Activated T-cell treated with anti-CD3 and anti-CD28 coated beads, Interleukin-2, amount 50 U/mL, for 24 hours (primary cell): Measurements from ENCODE around the gene DAB1.

ENCODE experiments used
- DNase-seq: peaks from one replicate; pipeline ENCODE4 v3.0.0-alpha.2; 2020
- H3K27ac Mint-ChIP-seq: 2 replicates; pipeline ENCODE4 v1.8.0; 2020; ENCODE audit warnings: mild to moderate bottlenecking, mixed read lengths
- H3K27me3 Mint-ChIP-seq: 2 replicates; pipeline ENCODE4 v1.8.0; 2020; ENCODE audit warnings: mixed read lengths
- H3K36me3 Mint-ChIP-seq: 2 replicates; pipeline ENCODE4 v1.8.0; 2020; ENCODE audit warnings: low read depth, mixed read lengths
- H3K4me1 Mint-ChIP-seq: 2 replicates; pipeline ENCODE4 v1.8.0; 2020; ENCODE audit warnings: low read depth, mixed read lengths
- H3K4me3 Mint-ChIP-seq: 2 replicates; pipeline ENCODE4 v1.8.0; 2020; ENCODE audit warnings: mild to moderate bottlenecking, moderate library complexity, mixed read lengths
- H3K9me3 Mint-ChIP-seq: 2 replicates; pipeline ENCODE4 v1.8.0; 2020; ENCODE audit warnings: mixed read lengths

DAB1 gene

DNA sequence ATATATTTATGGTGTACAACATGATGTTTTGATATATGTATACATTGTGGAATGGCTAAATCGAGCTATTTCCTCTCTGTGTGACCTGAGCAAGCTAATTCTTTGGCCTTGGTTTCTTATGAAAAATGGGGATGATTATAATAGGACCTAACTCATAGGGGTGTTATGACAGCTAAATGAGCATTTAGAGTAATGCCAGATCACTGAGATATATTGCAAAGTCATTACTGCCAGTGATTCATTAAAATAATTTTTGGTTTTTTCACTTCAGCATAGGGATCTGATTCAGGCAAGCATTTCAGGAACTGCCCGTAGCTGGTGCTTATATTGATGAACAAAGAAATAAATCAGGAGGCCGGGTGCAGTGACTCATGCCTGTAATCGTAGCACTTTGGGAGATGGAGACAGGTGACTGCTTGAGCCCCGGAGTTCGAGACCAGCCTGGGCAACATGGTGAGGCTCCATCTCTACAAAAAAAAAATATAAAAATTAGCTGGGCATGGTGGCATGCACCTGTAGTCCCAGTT lies 30.7 kb downstream of the DAB1 start:
- Mint-ChIP-seq H3K27me3 (peaks cover 5% of the 10 kb centered on the region), H3K36me3 (no peaks in the 10 kb centered on the region), H3K27ac (no peak overlapping the region), H3K9me3 (no peaks in the 10 kb centered on the region), H3K4me3 (no peak overlapping the region), H3K4me1 (no peaks in the 10 kb centered on the region)
- no peak for DNase-seq

DNA sequence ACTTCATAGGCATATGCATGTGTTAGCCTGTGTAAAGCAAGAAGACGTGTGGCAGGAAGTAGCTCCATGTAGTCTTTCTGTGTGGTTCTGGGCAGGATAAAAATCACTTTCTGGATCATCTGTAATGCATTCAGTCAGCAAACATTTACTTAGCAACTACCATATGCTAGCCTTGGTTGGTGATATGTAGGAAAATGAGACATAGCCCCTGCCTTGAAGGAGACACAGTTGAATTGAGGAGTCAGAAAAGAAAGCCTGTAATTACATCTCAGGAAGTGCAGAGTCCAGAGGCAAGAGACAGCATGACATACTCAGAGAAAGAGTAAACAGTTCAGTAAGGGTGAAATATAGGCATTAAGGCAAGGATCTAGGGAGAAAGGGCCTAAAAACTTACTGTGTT lies 38.5 kb downstream of the DAB1 start:
- no peak overlapping the region for H3K4me3 Mint-ChIP-seq
- no peaks in the 10 kb centered on the region for H3K9me3 Mint-ChIP-seq
- H3K27me3 Mint-ChIP-seq, result peaks cover 2% of the 10 kb centered on the region

DNA sequence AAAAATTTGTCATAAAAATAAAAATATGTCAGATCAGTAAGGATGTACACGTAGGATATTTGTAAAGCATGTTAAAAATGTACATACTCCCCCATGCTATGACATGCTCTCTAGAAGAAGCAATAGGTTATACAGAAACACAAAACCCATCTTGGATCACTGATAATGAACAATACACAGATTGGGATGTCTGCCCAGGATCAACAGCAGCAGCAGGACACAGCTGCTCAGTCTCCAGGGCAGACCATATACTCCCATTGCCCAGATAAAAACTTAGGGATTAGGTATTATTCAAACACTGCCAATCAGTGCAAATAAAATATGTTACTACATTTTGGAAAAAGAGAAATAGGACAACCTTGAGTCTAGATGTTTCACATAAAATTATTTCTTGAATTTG lies 39.0 kb downstream of the DAB1 start:
- no peak overlapping the region for H3K4me3 Mint-ChIP-seq
- no peak for DNase-seq
- no peak overlapping the region for H3K27ac Mint-ChIP-seq
- H3K27me3 Mint-ChIP-seq, result peaks cover 2% of the 10 kb centered on the region
- no peaks in the 10 kb centered on the region for H3K9me3 Mint-ChIP-seq
- H3K4me1 Mint-ChIP-seq, result no peaks in the 10 kb centered on the region
- no peaks in the 10 kb centered on the region for H3K36me3 Mint-ChIP-seq

More for the DNA sequence above, 38.5 kb downstream of the DAB1 start:
- Mint-ChIP-seq H3K36me3 (no peaks in the 10 kb centered on the region), H3K4me1 (no peaks in the 10 kb centered on the region), H3K27ac (no peak overlapping the region)
- no peak for DNase-seq

DNA sequence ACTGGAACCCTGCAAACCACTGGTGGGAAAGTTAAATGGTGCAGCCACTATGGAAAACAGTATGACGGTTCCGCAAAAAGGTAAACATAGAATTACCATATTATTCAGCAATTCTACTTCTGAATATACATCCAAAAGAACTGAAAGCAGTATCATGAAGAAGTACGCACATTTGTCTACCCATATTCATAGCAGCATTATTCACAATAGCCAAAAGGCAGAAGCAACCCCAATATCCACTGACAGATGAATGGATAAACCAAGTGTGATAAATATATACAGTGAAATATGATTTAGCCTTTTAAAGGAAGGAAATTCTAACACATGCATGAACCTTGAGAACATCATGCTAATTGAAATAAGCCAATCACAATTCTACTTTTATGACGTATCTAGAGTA lies 39.6 kb downstream of the DAB1 start:
- no peaks in the 10 kb centered on the region for H3K36me3 Mint-ChIP-seq
- H3K27me3 Mint-ChIP-seq, result peaks cover 5% of the 10 kb centered on the region
- H3K4me3 Mint-ChIP-seq, result no peak overlapping the region
- DNase-seq, result no peak
- no peaks in the 10 kb centered on the region for H3K9me3 Mint-ChIP-seq
- H3K27ac Mint-ChIP-seq, result no peak overlapping the region
- H3K4me1 Mint-ChIP-seq, result no peaks in the 10 kb centered on the region

DNA sequence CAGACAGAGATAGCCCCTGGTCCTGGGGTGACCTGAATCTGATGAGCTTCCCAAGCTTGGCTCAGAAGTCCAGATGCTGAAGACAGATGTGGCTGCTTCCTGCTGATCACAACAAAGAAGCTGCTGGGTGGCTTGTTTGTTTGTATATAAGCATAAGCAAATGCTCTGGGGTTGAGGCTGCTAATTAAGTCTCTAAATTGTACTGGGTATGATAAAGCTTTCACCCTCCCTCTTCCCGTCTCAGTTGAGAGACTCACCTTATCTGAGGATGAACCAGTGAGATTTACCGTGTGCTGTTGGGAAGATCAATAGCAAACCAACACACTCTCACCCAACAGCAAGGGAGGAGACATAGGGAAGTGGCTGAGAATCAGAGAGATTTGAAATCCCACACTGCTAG lies 42.0 kb downstream of the DAB1 start:
- Mint-ChIP-seq H3K27me3 (peaks cover 9% of the 10 kb centered on the region), H3K9me3 (no peaks in the 10 kb centered on the region)

DNA sequence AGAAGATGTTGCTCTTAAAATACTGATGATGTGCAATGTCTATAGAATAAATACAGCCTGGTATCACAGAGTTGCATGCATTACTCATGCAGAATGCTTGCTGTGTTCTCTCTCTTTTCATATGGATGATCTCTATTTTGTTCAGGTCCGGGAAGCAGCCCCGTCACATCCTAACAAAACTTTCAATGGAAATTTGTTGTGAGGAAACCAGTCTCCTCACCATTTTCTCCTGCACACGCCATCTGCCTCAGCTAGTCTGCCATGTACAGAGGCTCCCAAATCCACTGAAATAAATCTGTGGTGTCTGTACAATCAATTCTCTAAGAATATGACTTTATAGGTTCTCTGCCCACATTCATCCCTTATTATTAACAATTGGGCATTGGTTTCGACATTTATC lies 42.4 kb downstream of the DAB1 start:
- H3K4me3 Mint-ChIP-seq, result no peak overlapping the region
- H3K27me3 Mint-ChIP-seq, result peaks cover 9% of the 10 kb centered on the region
- no peaks in the 10 kb centered on the region for H3K9me3 Mint-ChIP-seq
- no peak overlapping the region for H3K27ac Mint-ChIP-seq
- no peaks in the 10 kb centered on the region for H3K4me1 Mint-ChIP-seq
- H3K36me3 Mint-ChIP-seq, result no peaks in the 10 kb centered on the region
- no peak for DNase-seq

More for the DNA sequence above, 42.0 kb downstream of the DAB1 start:
- no peak for DNase-seq
- H3K4me1 Mint-ChIP-seq, result no peaks in the 10 kb centered on the region
- H3K27ac Mint-ChIP-seq, result no peak overlapping the region
- no peaks in the 10 kb centered on the region for H3K36me3 Mint-ChIP-seq
- no peak overlapping the region for H3K4me3 Mint-ChIP-seq

DNA sequence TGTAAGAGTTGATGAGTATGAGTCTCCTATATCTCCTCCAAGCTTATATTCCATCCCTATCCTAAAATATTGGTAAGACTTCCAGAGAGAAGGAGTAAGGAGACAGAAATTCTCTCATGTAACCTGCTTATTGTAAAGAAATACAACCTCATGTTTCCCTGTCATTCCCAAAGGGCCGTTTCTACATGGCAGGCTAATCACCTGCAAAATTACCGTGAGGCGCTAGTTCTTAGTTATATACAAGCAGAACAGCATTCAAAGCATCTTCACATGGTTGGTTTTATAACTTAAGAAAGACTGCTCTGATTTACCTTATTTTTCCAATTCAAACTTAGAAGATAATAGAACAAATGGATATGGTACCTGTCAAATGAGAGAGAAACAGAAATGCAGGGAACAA lies 42.9 kb downstream of the DAB1 start:
- no peaks in the 10 kb centered on the region for H3K4me1 Mint-ChIP-seq
- H3K36me3 Mint-ChIP-seq, result no peaks in the 10 kb centered on the region
- H3K27ac Mint-ChIP-seq, result no peak overlapping the region
- no peaks in the 10 kb centered on the region for H3K9me3 Mint-ChIP-seq
- no peak for DNase-seq
- no peak overlapping the region for H3K4me3 Mint-ChIP-seq
- H3K27me3 Mint-ChIP-seq, result peaks cover 10% of the 10 kb centered on the region

DNA sequence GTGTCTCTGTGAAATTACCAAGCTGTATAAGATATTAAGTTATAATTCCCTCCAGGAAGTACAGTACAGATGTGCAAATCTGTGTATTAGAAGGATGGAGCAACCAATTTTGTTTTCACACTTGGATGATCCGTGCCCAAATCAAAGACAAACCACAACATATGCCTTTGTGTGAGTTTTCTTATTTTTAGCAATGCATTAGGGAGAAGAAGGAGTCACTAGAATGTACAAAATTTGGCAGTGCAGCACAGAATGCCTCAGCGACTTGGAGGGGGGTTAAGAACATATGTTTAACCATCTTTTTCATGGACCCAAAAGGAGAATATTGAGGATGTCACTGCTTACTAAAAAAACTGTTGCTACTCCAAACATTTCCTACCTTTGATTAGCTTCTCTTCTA lies 45.3 kb downstream of the DAB1 start:
- Mint-ChIP-seq H3K36me3 (no peaks in the 10 kb centered on the region), H3K27me3 (peaks cover 13% of the 10 kb centered on the region), H3K9me3 (no peaks in the 10 kb centered on the region)

DNA sequence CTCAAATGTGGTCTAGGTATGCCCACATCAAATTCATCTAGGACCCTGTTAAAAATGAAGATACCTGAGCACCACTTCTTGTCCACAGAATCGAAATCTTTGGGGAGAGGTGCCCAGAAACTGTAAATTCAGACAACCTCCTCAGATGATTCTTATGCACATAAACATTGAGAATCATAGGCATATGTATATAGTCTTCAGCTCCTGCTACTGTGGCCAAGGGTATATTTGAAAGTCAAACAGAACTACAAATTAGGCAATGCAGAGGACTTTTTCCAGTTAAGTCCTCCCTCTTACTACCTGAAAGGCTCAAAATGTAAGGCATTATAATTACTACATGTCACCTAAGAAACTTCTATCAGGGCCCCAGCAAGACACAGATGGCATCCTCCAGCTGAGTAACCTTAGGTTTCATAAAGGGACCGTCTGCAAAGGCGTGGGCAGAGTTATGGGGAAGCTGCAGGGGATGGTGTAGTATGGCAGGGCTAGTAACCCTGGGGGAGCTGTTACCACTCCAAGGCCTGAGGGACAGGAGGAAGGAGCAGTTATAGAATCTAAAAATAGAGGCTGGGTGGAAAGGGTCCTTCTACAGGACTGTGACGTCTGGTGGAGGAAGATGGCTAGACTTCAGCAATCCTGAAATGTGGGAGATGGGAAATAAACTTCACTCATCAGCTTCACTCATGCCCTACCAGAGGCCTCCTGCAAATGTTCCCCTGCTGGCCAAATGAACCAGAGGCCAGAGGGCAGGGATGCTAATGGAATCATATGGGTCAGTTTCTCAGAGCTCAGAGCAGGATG lies 46.3 kb downstream of the DAB1 start:
- H3K9me3 Mint-ChIP-seq, result no peaks in the 10 kb centered on the region
- no peaks in the 10 kb centered on the region for H3K4me1 Mint-ChIP-seq
- H3K27me3 Mint-ChIP-seq, result peaks cover 13% of the 10 kb centered on the region
- DNase-seq, result no peak
- no peak overlapping the region for H3K4me3 Mint-ChIP-seq
- no peak overlapping the region for H3K27ac Mint-ChIP-seq
- no peaks in the 10 kb centered on the region for H3K36me3 Mint-ChIP-seq

More for the DNA sequence above, 45.3 kb downstream of the DAB1 start:
- no peak for DNase-seq
- Mint-ChIP-seq H3K4me3 (no peak overlapping the region), H3K4me1 (no peaks in the 10 kb centered on the region), H3K27ac (no peak overlapping the region)

DNA sequence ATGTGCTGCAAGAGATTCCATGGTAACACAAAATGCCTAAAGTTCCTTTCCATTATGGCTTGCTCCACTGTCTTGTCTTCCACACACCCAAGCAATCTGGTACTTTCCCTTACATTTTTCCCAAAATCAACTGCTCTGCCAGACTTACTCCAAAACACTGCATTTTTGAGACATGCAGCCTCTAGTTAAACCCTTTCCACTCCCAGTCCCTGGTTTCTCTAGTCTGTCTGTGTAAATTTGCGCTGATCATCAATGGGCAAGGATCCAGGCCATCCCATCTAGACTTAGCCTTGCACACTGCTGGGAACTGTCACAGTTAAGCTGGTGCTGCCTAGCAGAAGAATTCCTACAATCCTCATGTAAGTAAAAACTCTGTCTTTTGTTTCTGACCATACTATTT lies 47.8 kb downstream of the DAB1 start:
- DNase-seq, result no peak
- no peak overlapping the region for H3K27ac Mint-ChIP-seq
- H3K36me3 Mint-ChIP-seq, result no peaks in the 10 kb centered on the region
- H3K4me1 Mint-ChIP-seq, result no peaks in the 10 kb centered on the region
- H3K27me3 Mint-ChIP-seq, result peaks cover 13% of the 10 kb centered on the region
- H3K9me3 Mint-ChIP-seq, result no peaks in the 10 kb centered on the region
- no peak overlapping the region for H3K4me3 Mint-ChIP-seq

DNA sequence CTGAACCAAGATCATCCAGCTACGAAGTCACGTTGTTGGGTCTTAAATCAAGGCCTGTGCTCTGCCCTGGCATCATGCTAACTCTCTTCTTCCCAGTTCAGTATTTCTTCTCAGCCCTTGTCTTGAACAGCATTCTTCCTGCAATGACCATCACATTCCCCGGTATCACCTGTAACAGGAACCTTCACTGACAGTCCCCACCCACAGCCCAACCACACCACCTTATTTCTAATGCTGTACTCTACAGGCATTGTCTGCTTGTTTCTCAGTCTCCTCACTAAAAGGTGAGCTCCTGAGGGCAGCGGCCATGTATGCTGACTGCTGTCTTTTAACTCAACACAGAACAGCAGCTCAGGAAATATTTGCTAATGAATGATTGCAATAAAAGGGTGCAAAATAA lies 54.0 kb downstream of the DAB1 start:
- H3K36me3 Mint-ChIP-seq, result no peaks in the 10 kb centered on the region

DNA sequence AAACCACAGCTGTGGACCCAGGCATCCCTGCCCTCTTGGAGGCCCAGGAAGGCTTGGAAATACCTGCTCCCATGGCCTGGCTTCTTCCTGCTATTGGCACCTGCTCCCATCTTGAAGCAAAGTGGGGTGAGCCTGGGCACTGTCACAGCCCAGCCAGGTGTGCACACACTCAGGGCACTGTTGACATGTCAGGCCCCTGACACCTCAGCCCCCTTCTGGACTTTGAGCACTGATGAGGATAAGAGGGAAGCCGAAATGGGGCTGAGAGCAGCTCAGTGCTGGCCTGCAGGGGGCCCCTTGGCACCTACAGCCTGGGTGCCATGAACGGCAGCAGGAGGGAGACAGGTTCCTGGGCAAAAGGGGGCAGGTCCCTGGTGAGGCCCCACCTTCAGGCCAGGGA lies 55.9 kb downstream of the DAB1 start:
- peaks cover 6% of the 10 kb centered on the region for H3K9me3 Mint-ChIP-seq

More for the DNA sequence above, 54.0 kb downstream of the DAB1 start:
- Mint-ChIP-seq H3K4me1 (no peaks in the 10 kb centered on the region), H3K9me3 (peaks cover 6% of the 10 kb centered on the region), H3K4me3 (no peak overlapping the region), H3K27ac (no peak overlapping the region), H3K27me3 (no peaks in the 10 kb centered on the region)
- no peak for DNase-seq

DNA sequence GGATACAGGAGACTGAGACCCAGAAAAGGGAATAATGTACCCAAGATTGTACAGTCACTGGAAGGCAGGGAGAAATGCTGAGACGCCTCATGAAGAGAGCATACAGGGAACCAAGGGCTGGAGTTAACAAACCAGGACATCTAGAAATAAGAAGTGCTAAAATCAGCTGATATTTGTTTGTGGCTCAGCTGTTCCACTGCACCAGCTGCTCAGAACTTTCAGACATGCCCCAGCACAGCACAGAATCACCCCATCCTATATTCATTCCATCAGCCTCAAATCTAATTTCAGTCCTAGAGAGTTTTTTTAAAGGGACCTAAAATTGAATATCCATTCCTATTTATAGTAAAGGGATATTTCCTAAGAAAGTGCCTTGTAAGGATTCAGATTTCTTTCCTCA lies 60.2 kb downstream of the DAB1 start:
- Mint-ChIP-seq H3K27me3 (peaks cover 3% of the 10 kb centered on the region), H3K4me3 (no peak overlapping the region), H3K9me3 (peaks cover 2% of the 10 kb centered on the region), H3K36me3 (no peaks in the 10 kb centered on the region), H3K4me1 (no peaks in the 10 kb centered on the region), H3K27ac (no peak overlapping the region)
- DNase-seq, result no peak

More for the DNA sequence above, 55.9 kb downstream of the DAB1 start:
- no peak for DNase-seq
- no peaks in the 10 kb centered on the region for H3K36me3 Mint-ChIP-seq
- H3K4me1 Mint-ChIP-seq, result no peaks in the 10 kb centered on the region
- H3K4me3 Mint-ChIP-seq, result no peak overlapping the region
- no peak overlapping the region for H3K27ac Mint-ChIP-seq
- H3K27me3 Mint-ChIP-seq, result no peaks in the 10 kb centered on the region

DNA sequence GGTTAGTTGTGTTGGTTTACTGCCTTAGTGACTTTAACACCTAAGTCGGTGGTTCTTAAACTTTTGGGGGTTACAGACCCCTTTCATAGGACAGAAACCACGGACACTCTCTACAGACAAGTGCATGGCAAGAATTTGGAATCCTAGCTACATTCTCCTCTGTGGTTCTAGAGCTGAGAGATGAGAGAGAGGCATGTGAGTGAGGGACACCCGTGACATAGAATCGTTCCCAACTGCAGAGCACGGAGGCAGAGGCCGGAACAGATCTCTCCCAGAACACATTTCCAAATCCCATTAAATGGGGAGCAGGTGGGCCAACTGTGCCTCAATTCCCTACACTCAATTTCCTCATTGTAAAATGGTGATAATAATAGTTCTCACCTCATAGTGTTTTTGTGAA lies 60.7 kb downstream of the DAB1 start:
- peaks cover 3% of the 10 kb centered on the region for H3K27me3 Mint-ChIP-seq
- no peaks in the 10 kb centered on the region for H3K9me3 Mint-ChIP-seq
- no peak overlapping the region for H3K27ac Mint-ChIP-seq
- no peaks in the 10 kb centered on the region for H3K4me1 Mint-ChIP-seq
- H3K4me3 Mint-ChIP-seq, result no peak overlapping the region
- no peak for DNase-seq
- no peaks in the 10 kb centered on the region for H3K36me3 Mint-ChIP-seq

DNA sequence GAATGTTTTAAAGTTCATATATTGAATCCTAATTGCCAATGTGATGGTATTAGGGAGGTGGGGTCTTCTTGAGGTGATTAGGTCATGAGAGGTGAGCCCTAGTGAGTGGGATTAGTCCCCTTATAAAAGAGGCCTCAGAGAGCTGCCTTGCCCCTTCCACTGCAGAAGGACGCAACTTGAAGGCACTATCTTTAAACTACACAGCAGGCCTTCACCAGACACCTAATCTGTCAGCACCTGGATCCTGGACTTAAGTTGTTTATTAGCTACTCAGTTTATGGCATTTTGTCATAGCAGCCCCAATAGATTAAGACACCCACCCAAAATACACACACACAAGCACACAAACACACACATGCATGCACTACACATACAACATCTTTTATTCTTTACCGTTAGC lies 61.4 kb downstream of the DAB1 start:
- no peak for DNase-seq
- H3K4me3 Mint-ChIP-seq, result no peak overlapping the region
- H3K27ac Mint-ChIP-seq, result no peak overlapping the region
- no peaks in the 10 kb centered on the region for H3K36me3 Mint-ChIP-seq
- H3K9me3 Mint-ChIP-seq, result no peaks in the 10 kb centered on the region
- H3K4me1 Mint-ChIP-seq, result no peaks in the 10 kb centered on the region
- H3K27me3 Mint-ChIP-seq, result peaks cover 3% of the 10 kb centered on the region
